Suppressor macrophage treated with lipopolysaccharide for 1 hour (primary cell): Measurements from ENCODE around the gene UNC5C.

ENCODE experiments used
- DNase-seq, 3 donors: peaks; one replicate each; pipeline ENCODE4 v3.0.0-alpha.2; 2020 to 2022

Gene UNC5C

GRCh38 chr4:95546221-95546620 is 2.6 kb downstream of the UNC5C start:
- DNase-seq = no peak

GRCh38 chr4:95545546-95545945 is 3.2 kb downstream of the UNC5C start:
- no peak for DNase-seq

GRCh38 chr4:95544113-95545103 is 4.4 kb downstream of the UNC5C start:
- DNase-seq = no peak

GRCh38 chr4:95541889-95542607 is 6.7 kb downstream of the UNC5C start:
- peak; percentile 18 to 54 (median 38) for DNase-seq

DNA sequence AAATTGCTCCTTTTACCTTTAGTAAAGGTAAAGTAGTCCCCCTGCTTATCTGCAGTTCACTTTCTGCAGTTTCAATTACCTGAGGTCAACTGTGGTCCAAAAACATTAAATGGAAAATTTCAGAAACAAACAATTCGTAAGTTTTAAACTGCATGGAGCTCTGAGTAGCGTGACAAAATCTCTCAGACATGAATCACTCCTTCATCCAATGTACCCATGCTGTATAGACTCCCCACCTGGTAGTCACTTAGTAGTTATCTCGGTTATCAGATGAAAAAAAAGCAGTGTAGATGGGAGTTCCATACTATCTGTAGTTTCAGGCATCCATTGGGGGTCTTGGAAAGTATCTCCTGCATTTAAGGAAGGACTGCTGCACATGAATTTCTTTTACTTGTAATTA is 7.7 kb downstream of the UNC5C start:
- DNase-seq = no peak

DNA sequence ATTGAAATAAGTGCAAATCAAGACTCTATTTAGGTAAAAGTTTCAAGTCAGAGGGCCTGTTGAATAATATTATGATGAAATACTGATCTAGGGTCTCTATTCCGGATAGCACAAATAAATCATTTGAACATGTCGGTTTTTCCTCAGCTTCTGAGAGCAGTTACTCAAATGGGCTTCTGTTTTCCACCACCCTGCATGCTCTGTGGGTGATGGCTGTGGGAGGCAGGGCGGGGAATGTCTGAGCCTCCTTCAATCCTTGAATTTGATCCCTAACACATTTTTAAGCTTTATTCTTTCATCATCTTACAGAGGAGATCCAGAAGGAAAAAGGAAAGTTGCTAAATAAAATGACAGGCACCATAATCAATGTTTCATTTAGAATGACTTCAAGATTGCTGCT is 8.5 kb downstream of the UNC5C start:
- DNase-seq = no peak

DNA sequence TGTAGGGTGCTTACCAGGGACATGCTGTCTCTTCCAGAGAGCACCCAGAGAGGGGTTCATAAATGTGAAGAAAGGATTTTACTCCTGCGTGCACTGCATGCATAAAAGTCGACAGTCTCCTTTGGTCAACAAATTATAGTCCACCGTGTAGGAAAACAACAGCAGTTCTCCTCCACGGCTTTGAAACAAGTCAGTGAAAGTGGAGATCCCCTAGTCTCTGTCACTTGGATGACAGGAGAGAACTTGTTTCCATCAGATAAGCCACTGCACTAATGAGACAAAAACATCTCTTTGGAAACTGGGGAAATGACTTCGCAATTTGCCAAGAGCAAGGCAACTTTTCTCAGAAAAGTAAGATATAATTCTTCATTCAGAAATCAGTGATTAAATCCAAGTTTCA is 9.7 kb downstream of the UNC5C start:
- DNase-seq = no peak

- DNase-seq = no peak
Measured at GRCh38 chr4:95537863-95538488, 10.8 kb downstream of the UNC5C start.

DNA sequence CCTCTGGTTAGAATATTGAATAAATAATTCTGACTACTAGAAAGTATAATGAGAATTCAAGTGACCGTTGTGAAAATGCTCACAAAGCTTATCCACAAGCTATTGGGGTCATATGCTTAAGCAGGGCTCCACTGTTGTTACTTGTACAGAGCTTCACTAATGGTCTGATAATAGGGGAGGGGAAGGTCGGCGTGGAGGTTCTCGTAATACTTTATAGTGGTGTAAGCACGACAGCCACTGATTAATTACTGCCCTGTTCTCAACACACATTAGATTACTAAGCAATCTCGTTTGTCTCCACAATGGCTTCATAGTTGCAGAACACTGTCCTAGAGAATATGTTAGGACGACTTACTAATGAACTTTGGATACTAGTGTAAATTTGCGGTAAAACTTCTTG is 11.6 kb downstream of the UNC5C start:
- no peak for DNase-seq

DNA sequence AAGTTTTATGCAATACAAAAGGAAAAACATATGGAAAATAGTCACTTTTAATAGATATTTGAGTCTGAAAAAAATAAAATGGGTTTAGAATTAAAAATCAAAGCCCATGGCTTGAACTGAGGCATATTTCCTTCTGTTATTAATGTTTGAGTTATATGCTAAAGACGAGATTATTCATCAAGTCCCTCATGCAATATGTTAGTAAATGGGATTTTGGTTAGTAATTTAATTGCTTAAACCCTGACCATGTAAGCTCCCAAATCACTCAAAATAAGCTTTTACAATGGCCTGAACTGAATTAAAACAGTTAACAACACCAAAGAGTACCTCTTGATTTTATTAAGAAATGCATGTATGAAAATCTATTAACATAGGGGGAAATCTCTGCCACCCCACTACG is 12.1 kb downstream of the UNC5C start:
- DNase-seq = no peak

- no peak for DNase-seq
Measured at GRCh38 chr4:95535180-95535579, 13.6 kb downstream of the UNC5C start.

GRCh38 chr4:95534032-95534431 is 14.7 kb downstream of the UNC5C start:
- no peak for DNase-seq

GRCh38 chr4:95533254-95533653 is 15.5 kb downstream of the UNC5C start:
- DNase-seq = no peak

- no peak for DNase-seq
Measured at GRCh38 chr4:95532305-95532704, 16.5 kb downstream of the UNC5C start.

GRCh38 chr4:95531141-95531540 is 17.6 kb downstream of the UNC5C start:
- no peak for DNase-seq

DNA sequence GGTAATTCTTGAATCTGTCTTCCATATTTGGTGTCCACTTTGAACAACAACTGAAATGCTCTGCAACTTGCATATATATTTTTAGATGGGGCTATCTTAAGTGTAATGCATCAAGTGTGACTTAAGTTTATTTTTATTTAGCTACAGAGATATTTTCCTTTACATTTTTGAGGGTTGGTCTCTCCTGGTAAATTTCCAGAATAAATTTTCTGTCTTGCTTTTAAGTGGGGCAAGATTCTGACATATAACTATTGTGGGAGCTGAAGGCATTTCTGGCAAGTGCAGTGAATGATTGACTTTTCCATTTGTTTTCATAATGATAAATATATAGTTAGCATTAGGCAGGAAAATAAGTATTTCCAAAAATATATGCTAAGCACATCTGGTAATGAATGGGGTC is 18.8 kb downstream of the UNC5C start:
- DNase-seq = no peak

DNA sequence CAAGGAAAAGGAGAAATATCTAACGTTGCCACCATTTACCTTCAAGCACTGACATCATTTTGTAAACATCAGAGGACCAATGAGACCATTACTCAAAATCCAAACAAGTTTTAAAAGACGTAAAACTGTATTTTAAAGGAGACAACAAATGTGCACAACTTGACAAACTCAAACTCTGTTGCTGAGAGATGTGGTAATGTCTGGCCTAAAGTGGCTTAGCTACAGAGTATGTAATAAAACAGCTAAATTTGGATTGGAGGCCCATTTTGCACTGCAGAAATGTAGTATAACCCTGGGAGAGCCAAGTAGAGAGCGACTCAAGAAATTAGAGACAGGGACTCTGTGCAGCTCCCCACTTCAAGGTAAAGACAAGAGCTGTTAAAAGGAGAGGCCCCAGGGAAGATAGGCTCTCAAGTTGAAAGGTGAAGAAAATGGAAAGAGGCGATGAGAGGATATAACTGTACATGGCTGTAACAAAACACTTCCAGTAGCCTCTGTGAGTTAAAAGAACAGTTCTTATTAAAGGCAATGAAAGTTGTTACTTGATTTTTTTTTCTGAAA is 20.3 kb downstream of the UNC5C start:
- no peak for DNase-seq

DNA sequence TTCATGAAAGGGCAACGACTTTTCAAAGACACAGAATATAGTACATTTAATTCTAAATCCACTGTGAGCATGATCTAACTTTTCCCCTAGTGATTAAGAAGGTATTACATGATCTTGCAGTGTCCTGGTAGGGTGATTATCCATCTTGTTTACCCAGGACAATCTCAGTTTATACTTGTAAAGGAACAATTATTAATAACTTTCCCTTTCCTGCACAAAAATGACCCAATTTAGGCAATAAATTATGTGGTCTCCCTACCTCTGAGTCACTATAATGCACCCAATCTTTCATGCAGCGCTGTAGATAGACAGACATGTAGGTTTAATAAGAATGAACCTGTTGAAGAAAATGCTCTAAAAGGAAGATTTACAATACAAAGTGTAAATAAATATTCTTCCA is 22.7 kb downstream of the UNC5C start:
- no peak for DNase-seq

DNA sequence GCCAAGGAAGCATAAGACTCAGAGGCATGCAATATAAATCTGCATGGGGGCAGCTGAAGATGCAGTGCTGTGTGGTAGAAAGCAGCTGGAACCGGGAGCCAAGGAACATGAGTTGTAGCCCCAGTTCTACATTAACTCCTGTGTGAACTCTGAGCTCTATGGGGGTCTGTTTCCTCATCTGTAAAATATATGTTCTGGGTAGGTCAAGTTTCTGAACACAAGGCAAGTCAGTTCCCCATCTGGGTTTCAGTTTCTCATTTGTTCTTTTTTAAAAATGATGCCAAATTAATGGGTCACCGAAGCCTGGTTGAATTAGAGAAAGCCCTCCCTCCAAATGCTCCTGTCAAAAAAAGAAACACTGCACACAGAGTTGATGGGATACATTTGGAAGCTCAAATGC is 24.0 kb downstream of the UNC5C start:
- DNase-seq = no peak

DNA sequence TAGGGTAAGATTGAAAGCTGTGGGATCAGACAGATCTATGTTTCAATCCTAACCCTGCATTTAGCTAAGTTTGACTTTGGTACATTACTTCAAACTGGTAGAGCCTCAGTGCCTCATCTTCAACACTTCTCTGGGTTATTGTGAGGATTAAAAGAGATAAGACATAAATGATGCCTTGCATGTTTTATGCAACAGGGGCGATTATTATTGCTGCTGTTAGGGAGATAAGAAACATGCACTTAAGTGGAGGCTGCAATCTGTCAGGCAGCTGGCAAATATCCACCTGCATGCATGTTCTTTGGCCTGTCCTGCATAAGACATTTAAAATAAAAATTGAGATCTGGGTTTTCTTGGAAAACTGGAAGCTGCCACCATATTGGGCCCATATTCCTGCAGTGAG is 24.6 kb downstream of the UNC5C start:
- no peak for DNase-seq

- DNase-seq = no peak
Measured at GRCh38 chr4:95522682-95523530, 25.9 kb downstream of the UNC5C start.
